Parathyroid adenoma (tissue), 2 donors: ENCODE results near the gene ACTL6B.

Source experiments
- H2AFZ ChIP-seq: fragments of 300-600 bp; sonication (generic); one replicate; pipeline ENCODE4 v1.7.0; 2017; ENCODE audit warnings: antibody characterized with exemption, mild to moderate bottlenecking
- H3K27ac ChIP-seq: fragments of 300-600 bp; sonication (generic); one replicate; pipeline ENCODE4 v1.7.0; 2017
- H3K27me3 ChIP-seq: fragments of 300-600 bp; sonication (generic); one replicate; pipeline ENCODE4 v1.7.0; 2017; ENCODE audit warnings: low read length; ENCODE audit not compliant: control insufficient read depth, insufficient read depth
- H3K36me3 ChIP-seq: fragments of 300-600 bp; sonication (generic); one replicate; pipeline ENCODE4 v1.7.0; 2017; ENCODE audit warnings: low read length; ENCODE audit not compliant: control insufficient read depth, insufficient read depth
- H3K4me1 ChIP-seq: fragments of 300-600 bp; sonication (generic); one replicate; pipeline ENCODE4 v1.7.0; 2017; ENCODE audit warnings: control low read depth
- H3K4me2 ChIP-seq: fragments of 300-600 bp; sonication (generic); one replicate; pipeline ENCODE4 v1.7.0; 2017; ENCODE audit warnings: low read length
- H3K4me3 ChIP-seq: fragments of 300-600 bp; sonication (generic); one replicate; pipeline ENCODE4 v1.7.0; 2017; ENCODE audit warnings: low read depth, low read length
- H3K79me2 ChIP-seq: fragments of 300-600 bp; sonication (generic); one replicate; pipeline ENCODE4 v1.7.0; 2017; ENCODE audit warnings: control low read depth
- H3K9ac ChIP-seq: fragments of 300-600 bp; sonication (generic); one replicate; pipeline ENCODE4 v1.7.0; 2017; ENCODE audit warnings: mild to moderate bottlenecking
- H3K9me3 ChIP-seq: fragments of 300-600 bp; sonication (generic); one replicate; pipeline ENCODE4 v1.7.0; 2017; ENCODE audit warnings: low read length; ENCODE audit not compliant: control insufficient read depth
- TF ChIP-seq, protein P1 (sequence below): fragments of 300-600 bp; sonication (generic); IDR thresholded peaks from one replicate; pipeline ENCODE4 v1.7.0; 2017; ENCODE audit warnings: antibody characterized with exemption, mild to moderate bottlenecking
- donor health status: primary hyperparathyroidism.

ACTL6B gene

DNA sequence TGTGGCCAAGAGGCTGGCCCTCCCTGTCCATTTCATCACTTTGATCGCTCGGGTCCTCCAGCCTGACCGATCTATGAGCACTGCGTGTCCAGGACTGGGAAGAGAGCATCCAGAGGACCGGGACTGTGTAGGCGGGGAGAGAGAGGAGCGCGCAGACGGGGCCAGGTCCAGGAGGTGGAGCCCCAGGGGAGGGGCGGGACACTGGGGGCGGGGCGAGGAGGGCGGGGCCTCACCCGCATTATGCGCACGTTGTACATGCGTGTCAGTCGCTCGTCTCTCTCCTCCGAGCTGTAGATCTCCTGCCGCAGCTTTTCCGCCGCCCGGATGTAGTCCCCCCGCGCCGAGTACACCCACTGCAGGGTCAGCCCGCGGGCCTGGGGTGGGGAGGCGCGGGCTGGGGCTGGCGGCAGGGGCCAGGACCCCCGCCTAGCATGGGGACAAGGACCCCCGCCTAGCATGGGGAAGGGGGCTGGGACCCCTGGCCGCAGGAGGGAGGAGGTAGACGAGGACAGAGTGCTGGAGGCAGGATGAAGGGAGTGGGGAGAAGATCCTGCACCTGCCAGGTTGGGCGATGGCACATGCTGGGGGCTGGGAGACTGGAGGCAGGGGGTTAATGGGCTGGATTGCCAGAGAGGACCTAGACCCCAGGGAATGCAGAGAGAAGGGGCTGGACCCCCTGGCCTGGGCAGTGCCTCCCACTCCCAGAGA lies 29.6 kb downstream of the ACTL6B start:
- Histone ChIP-seq H2AFZ (peak overlapping the region; percentile 61), H3K4me1 (no peaks in the 10 kb centered on the region), H3K27ac (no peak overlapping the region), H3K9ac (no peak overlapping the region), H3K9me3 (no peaks in the 10 kb centered on the region), H3K27me3 (no peaks in the 10 kb centered on the region), H3K79me2 (no peaks in the 10 kb centered on the region), H3K4me2 (peak overlapping the region; percentile 70), H3K36me3 (no peaks in the 10 kb centered on the region), H3K4me3 (peak overlapping the region; percentile 33)
- TF ChIP-seq, protein P1, sequence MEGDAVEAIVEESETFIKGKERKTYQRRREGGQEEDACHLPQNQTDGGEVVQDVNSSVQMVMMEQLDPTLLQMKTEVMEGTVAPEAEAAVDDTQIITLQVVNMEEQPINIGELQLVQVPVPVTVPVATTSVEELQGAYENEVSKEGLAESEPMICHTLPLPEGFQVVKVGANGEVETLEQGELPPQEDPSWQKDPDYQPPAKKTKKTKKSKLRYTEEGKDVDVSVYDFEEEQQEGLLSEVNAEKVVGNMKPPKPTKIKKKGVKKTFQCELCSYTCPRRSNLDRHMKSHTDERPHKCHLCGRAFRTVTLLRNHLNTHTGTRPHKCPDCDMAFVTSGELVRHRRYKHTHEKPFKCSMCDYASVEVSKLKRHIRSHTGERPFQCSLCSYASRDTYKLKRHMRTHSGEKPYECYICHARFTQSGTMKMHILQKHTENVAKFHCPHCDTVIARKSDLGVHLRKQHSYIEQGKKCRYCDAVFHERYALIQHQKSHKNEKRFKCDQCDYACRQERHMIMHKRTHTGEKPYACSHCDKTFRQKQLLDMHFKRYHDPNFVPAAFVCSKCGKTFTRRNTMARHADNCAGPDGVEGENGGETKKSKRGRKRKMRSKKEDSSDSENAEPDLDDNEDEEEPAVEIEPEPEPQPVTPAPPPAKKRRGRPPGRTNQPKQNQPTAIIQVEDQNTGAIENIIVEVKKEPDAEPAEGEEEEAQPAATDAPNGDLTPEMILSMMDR = no peak

DNA sequence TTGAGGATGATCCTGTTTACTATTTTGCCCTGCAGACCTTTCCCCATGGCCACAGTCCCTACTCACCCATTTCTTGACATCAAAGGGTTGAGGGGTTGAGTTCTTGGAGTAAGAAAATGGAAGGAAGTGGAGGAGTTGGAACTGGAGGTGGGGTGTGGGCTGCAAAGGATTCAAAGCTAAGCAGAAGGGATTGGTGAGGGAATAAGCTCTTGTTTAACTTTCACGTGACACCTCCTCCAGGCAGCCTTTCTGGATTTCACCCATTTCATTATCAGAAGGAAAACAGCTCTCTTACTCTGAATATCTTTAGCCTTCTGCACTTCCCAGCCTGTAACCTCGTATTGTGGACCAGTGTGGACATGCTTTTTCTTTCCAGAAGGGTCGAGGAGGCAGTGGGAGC lies 30.2 kb downstream of the ACTL6B start:
- Histone ChIP-seq H3K27me3 (no peaks in the 10 kb centered on the region), H3K4me3 (no peak overlapping the region), H3K36me3 (no peaks in the 10 kb centered on the region), H3K4me2 (peak overlapping the region; percentile 70), H3K79me2 (no peaks in the 10 kb centered on the region), H3K9me3 (no peaks in the 10 kb centered on the region), H3K4me1 (no peaks in the 10 kb centered on the region), H2AFZ (peak overlapping the region; percentile 61), H3K27ac (no peak overlapping the region), H3K9ac (no peak overlapping the region)
- TF ChIP-seq, protein P1 = no peak

DNA sequence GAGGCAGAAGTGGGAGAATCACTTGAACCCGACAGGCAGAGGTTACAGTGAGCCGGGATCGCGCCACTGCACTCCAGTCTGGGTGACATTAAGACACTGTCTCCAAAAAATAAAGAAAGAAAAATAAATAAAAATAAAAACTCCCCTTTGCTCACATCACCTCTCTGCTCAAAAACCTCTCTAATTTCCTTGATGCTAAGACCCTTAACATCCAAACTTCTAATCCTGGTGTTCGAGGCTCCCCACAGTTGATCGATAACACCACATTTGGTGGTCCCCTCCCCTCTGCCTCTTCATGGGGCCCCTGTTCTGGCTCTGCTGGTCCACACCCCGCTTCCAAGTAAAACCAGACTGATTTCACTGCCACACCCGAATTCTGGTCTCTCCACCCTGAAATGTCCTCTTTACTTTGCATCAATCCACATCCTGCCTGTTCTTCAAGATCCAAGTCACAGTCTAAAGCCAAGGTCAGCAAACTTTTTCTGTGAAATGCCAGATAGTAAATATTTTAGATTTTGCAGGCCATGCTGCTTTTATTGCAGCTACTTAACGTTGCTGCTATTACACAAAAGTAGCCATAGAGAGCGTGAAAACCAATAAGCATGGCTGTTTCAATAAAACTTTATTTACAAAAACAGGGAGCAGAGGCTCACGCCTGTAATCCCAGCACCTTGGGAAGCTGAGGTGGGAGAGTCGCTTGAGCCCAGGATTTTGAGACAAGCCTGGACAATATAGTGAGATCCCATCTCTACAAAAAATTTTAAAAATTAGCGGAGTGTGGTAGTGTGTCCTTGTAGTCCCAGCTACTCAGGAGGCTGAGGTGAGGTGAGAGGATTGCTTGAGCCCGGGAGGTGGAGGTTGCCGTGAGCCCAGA lies 32.1 kb downstream of the ACTL6B start:
- H3K36me3 ChIP-seq = no peaks in the 10 kb centered on the region
- H3K27ac ChIP-seq = no peak overlapping the region
- no peak overlapping the region for H3K4me3 ChIP-seq
- TF ChIP-seq, protein P1 = no peak
- H3K4me2 ChIP-seq = no peak overlapping the region
- H3K4me1 ChIP-seq = no peaks in the 10 kb centered on the region
- no peaks in the 10 kb centered on the region for H3K9me3 ChIP-seq
- no peaks in the 10 kb centered on the region for H3K27me3 ChIP-seq
- H2AFZ ChIP-seq = no peak overlapping the region
- H3K79me2 ChIP-seq = no peaks in the 10 kb centered on the region
- no peak overlapping the region for H3K9ac ChIP-seq

DNA sequence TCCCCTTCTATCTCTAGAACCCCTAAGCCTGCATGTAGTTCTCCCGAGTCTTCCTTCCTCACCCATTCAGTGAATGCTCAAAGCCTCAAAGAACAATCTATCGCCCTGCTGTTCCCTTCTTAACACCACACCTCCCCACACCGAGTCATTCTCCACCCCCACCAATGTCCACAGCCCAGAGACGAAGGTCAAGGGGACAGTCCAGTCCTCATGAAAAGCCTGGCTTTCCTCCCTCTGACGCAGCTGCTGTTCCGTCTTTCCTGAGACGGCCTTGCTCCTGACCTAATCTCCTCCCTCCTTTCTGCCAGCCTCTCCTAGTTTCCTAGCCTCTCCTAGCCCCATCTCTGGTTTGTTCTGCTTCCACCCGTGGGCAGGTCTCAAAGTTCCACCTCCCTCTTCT lies 34.7 kb downstream of the ACTL6B start:
- H3K4me2 ChIP-seq = no peak overlapping the region
- H3K36me3 ChIP-seq = no peaks in the 10 kb centered on the region
- H3K9me3 ChIP-seq = no peaks in the 10 kb centered on the region
- H3K4me1 ChIP-seq = no peaks in the 10 kb centered on the region
- H2AFZ ChIP-seq = no peak overlapping the region
- TF ChIP-seq, protein P1 = no peak
- H3K4me3 ChIP-seq = no peak overlapping the region
- no peaks in the 10 kb centered on the region for H3K79me2 ChIP-seq
- no peak overlapping the region for H3K9ac ChIP-seq
- no peak overlapping the region for H3K27ac ChIP-seq
- H3K27me3 ChIP-seq = no peaks in the 10 kb centered on the region
